Endothelial cell of umbilical vein (primary cell): ENCODE data around the gene ANKRD16. TPM values are rescaled to one million over a fixed set of nuclear protein-coding genes. Genes with fewer than 3 reads are reported as not detected.

Experiments used
- BruUV-seq: library from RNA; stranded (reverse); fragments of 400-500 nt; replicated peaks from 2 replicates; lab custom pipeline; 2021; lab: Mats Ljungman, UMichigan
- CTCF ChIA-PET: fragments of 300-600, 350-600 bp; sonication (Branson Sonifier 250); formaldehyde crosslinking; loops from one replicate; lab custom pipeline; 2021; ENCODE audit warnings: antibody characterized with exemption, inconsistent platforms; lab: Charles Lee
- POLR2A ChIA-PET: fragments of 300-600, 350-600 bp; sonication (Branson Sonifier 250); formaldehyde crosslinking; loops from one replicate; lab custom pipeline; 2021; ENCODE audit warnings: antibody characterized with exemption, inconsistent platforms; lab: Charles Lee
- DNase-seq: peaks from one replicate; pipeline ENCODE4 v3.0.0-alpha.2; 2011; ENCODE audit warnings: low read depth, low spot score
- FAIRE-seq: peaks from 2 replicates; lab custom pipeline; 2011; peaks lifted over from hg19 to GRCh38; lab: Jason Lieb, UNC
- H2AFZ ChIP-seq: 2 replicates; pipeline ENCODE4 v1.6.0; 2012; ENCODE audit warnings: low read depth, low read length, control low read depth, inconsistent platforms
- H3K27ac ChIP-seq: 2 replicates; pipeline ENCODE4 v1.5.1; 2011; ENCODE audit warnings: low read depth, mild to moderate bottlenecking, control low read depth, low read length, moderate library complexity; ENCODE audit not compliant: insufficient read depth
- H3K27me3 ChIP-seq, 2 experiments: 2 replicates each; pipeline versions ENCODE4 v1.6.0 to v1.6.1; 2011; ENCODE audit warnings: low read length in 2 of 2, mixed read lengths in 1 of 2; ENCODE audit not compliant: control insufficient read depth in 2 of 2, insufficient read depth in 2 of 2
- H3K36me3 ChIP-seq, 2 experiments: 2 replicates in 1 of 2; 3 replicates in 1 of 2; pipeline ENCODE4 v1.5.1; 2011; ENCODE audit warnings: low read length in 2 of 2, mild to moderate bottlenecking in 1 of 2, moderate library complexity in 1 of 2; ENCODE audit not compliant: control insufficient read depth in 2 of 2, insufficient read depth in 2 of 2; ENCODE audit errors: extremely low read depth in 1 of 2
- H3K4me1 ChIP-seq: 3 replicates; pipeline ENCODE4 v1.5.1; 2011; ENCODE audit warnings: mild to moderate bottlenecking, low read length; ENCODE audit not compliant: control insufficient read depth, insufficient read depth; ENCODE audit errors: extremely low read depth
- H3K4me2 ChIP-seq: 2 replicates; pipeline ENCODE4 v1.6.1; 2011; ENCODE audit warnings: low read length, control low read depth, mixed read lengths; ENCODE audit not compliant: insufficient read depth
- H3K4me3 ChIP-seq, 3 experiments: fragments of 200-600 bp in 1 of 3; sonication (generic), shearing (Covaris generic) in 1 of 3; replicated peaks in 1 of 3; 2 replicates each; pipeline ENCODE4 v1.5.1; 2011 to 2016; ENCODE audit warnings: control low read depth in 3 of 3, low read length in 3 of 3, mild to moderate bottlenecking in 2 of 3, inconsistent platforms in 1 of 3, low read depth in 1 of 3, moderate library complexity in 1 of 3; ENCODE audit not compliant: insufficient read depth in 1 of 3
- H3K79me2 ChIP-seq: 2 replicates; pipeline ENCODE4 v1.6.0; 2012; ENCODE audit warnings: low read length, inconsistent platforms; ENCODE audit not compliant: control insufficient read depth, insufficient read depth
- H3K9ac ChIP-seq: replicated peaks from 2 replicates; pipeline ENCODE3; 2011; ENCODE audit warnings: low read length, control low read depth; ENCODE audit not compliant: insufficient read depth; ENCODE audit errors: extremely low read depth
- H3K9me1 ChIP-seq: replicated peaks from 3 replicates; pipeline ENCODE4 v1.6.0; 2011; ENCODE audit warnings: mild to moderate bottlenecking, low read length; ENCODE audit not compliant: control insufficient read depth, insufficient read depth; ENCODE audit errors: extremely low read depth
- H3K9me3 ChIP-seq: replicated peaks from 2 replicates; pipeline ENCODE4 v1.5.1; 2012; ENCODE audit warnings: low read length, inconsistent platforms; ENCODE audit not compliant: control insufficient read depth, insufficient read depth
- H4K20me1 ChIP-seq: replicated peaks from 2 replicates; pipeline ENCODE3; 2011; ENCODE audit warnings: mild to moderate bottlenecking, low read length; ENCODE audit not compliant: control insufficient read depth, insufficient read depth; ENCODE audit errors: extremely low read depth
- CTCF ChIP-seq, 2 donors: IDR thresholded peaks; 1 replicate in 1 of 2; 2 replicates in 1 of 2; pipeline ENCODE4 v1.5.1; 2011; ENCODE audit warnings: low read length in 2 of 2, mild to moderate bottlenecking in 2 of 2, moderate library complexity in 2 of 2, control low read depth in 1 of 2, inconsistent platforms in 1 of 2, low read depth in 1 of 2; ENCODE audit not compliant: insufficient read depth in 1 of 2; ENCODE audit errors: extremely low read depth in 1 of 2
- EZH2 ChIP-seq: IDR thresholded peaks from 2 replicates; pipeline ENCODE4 v1.6.1; 2012; ENCODE audit warnings: borderline replicate concordance, low read depth, mild to moderate bottlenecking, moderate library complexity, low read length, inconsistent platforms; ENCODE audit not compliant: severe bottlenecking
- FOS ChIP-seq: IDR thresholded peaks from 2 replicates; pipeline ENCODE4 v1.6.1; 2011; ENCODE audit warnings: mild to moderate bottlenecking, low read length, moderate library complexity, borderline replicate concordance; ENCODE audit not compliant: insufficient read depth
- GATA2 ChIP-seq: IDR thresholded peaks from 2 replicates; pipeline ENCODE4 v1.7.0; 2011; ENCODE audit warnings: low read depth, mild to moderate bottlenecking, moderate library complexity, mixed read lengths, low read length; ENCODE audit not compliant: insufficient read length, insufficient read depth
- JUN ChIP-seq: IDR thresholded peaks from 2 replicates; pipeline ENCODE4 v1.6.1; 2011; ENCODE audit warnings: borderline replicate concordance, low read depth; ENCODE audit not compliant: insufficient read length, insufficient read depth
- MAX ChIP-seq: IDR thresholded peaks from 2 replicates; pipeline ENCODE4 v1.6.1; 2011; ENCODE audit not compliant: insufficient read depth, insufficient read length
- MYC ChIP-seq: IDR thresholded peaks from one replicate; pipeline ENCODE4 v1.6.1; 2011; ENCODE audit warnings: mild to moderate bottlenecking, low read depth, low read length
- POLR2A ChIP-seq: IDR thresholded peaks from 2 replicates; pipeline ENCODE4 v1.6.1; 2012; ENCODE audit warnings: low read depth, mild to moderate bottlenecking, control low read depth, low read length
- POLR2AphosphoS5 ChIP-seq: IDR thresholded peaks from 2 replicates; pipeline ENCODE4 v1.6.1; 2012; ENCODE audit warnings: low read depth, mild to moderate bottlenecking, control low read depth, low read length, moderate library complexity; ENCODE audit not compliant: insufficient read depth
- dilution Hi-C: fragments of 300-500 bp; cut with MboI; formaldehyde crosslinking; loops from one replicate; pipeline ENCODE4 v1.15.0; 2019; ENCODE audit warnings: low sequenced_read_pairs; ENCODE audit not compliant: extremely low pct_ligation_motif_present
- intact Hi-C: fragments of 100-400 bp; cut with micrococcal nuclease; formaldehyde crosslinking; loops from one replicate; pipeline ENCODE4 v1.10.0; 2022
- polyA plus RNA-seq, 4 experiments: library from polyadenylated mRNA; depleted of rRNA in 3 of 4; stranded (reverse) in 3 of 4; unstranded in 1 of 4; fragments of >200 nt; gene quantifications; 2 replicates each; pipeline versions ENCODE4 v1.2.1 to v1.2.3, GENCODE V29; 2011 to 2012; ENCODE audit warnings: missing spikeins in 1 of 4
- total RNA-seq: library from RNA; stranded (reverse); gene quantifications from 2 replicates; pipeline ENCODE4 v1.2.3, GENCODE V29; 2021

The ANKRD16 gene
- total and polyA plus RNA-seq, 2 donors (not counting 3 experiments of a cell fraction or from before 2014, with no cell fraction given): 6.9 to 8.0 TPM

- CTCF ChIA-PET: no interaction called here
- POLR2A ChIA-PET: no interaction called here
- no peak overlapping the region for H2AFZ ChIP-seq
- no peak for DNase-seq
- no peaks in the 10 kb centered on the region for H3K27me3 ChIP-seq
- H4K20me1 ChIP-seq: no peaks in the 10 kb centered on the region
- dilution Hi-C loops: no loop called here
- no peaks in the 10 kb centered on the region for H3K9me3 ChIP-seq
- H3K4me1 ChIP-seq: peaks cover 14% of the 10 kb centered on the region
- intact Hi-C loops: no loop called here
- no TSS peak for BruUV-seq
- TF ChIP-seq POLR2AphosphoS5 (no peak), POLR2A (no peak), MYC (no peak), CTCF (IDR thresholded peaks at IDR 0.05; ENCODE audit: extremely low read depth in 1 of 2, insufficient read depth in 1 of 2, low read depth in 1 of 2, low read length in 2 of 2) (no peak), EZH2 (no peak), JUN (no peak), FOS (no peak), GATA2 (no peak), MAX (no peak)
- no peak overlapping the region for H3K9ac ChIP-seq
- H3K27ac ChIP-seq: no peak overlapping the region
- H3K4me3 ChIP-seq: no peak overlapping the region
- H3K9me1 ChIP-seq: no peaks in the 10 kb centered on the region
- no peaks in the 10 kb centered on the region for H3K79me2 ChIP-seq
- H3K4me2 ChIP-seq: no peak overlapping the region
- FAIRE-seq: no peak
- peaks cover 10 to 26% of the 10 kb centered on the region in 2 experiments for H3K36me3 ChIP-seq
Measured at GRCh38 chr10:5938291-5938690, 48.6 kb upstream of the ANKRD16 start.
